Activated CD4-positive, alpha-beta T cell treated with anti-CD3 and anti-CD28 coated beads, Interleukin-2, amount 10 ng/mL, durations not matched to agents 7 days and 5 days (primary cell): ENCODE measurements around the gene SFXN3. TPM values are rescaled to one million over a fixed set of nuclear protein-coding genes. Genes with fewer than 3 reads are reported as not detected.
A peak's percentile ranks its signal among the peaks of the same experiment; 100 is the strongest.

ENCODE experiments used
- CTCF ChIA-PET: fragments of 350-600 bp; sonication (Branson Sonifier 250); formaldehyde crosslinking; loops from one replicate; lab custom pipeline; 2021; ENCODE audit warnings: antibody characterized with exemption; lab: Charles Lee
- POLR2A ChIA-PET: fragments of 350-600 bp; sonication (Branson Sonifier 250); formaldehyde crosslinking; loops from one replicate; lab custom pipeline; 2021; ENCODE audit warnings: antibody characterized with exemption; lab: Charles Lee
- DNase-seq: peaks from one replicate; pipeline ENCODE4 v3.0.0-alpha.2; 2020
- H3K27ac Mint-ChIP-seq: one replicate; pipeline ENCODE4 v1.8.0; 2021; ENCODE audit warnings: mild to moderate bottlenecking, moderate library complexity, mixed read lengths
- H3K27me3 Mint-ChIP-seq: one replicate; pipeline ENCODE4 v1.8.0; 2021; ENCODE audit warnings: mixed read lengths
- H3K36me3 Mint-ChIP-seq: one replicate; pipeline ENCODE4 v1.8.0; 2021; ENCODE audit warnings: low read depth, mixed read lengths
- H3K4me1 Mint-ChIP-seq: one replicate; pipeline ENCODE4 v1.8.0; 2021; ENCODE audit warnings: mixed read lengths
- H3K4me3 Mint-ChIP-seq: one replicate; pipeline ENCODE4 v1.8.0; 2021; ENCODE audit warnings: mild to moderate bottlenecking, moderate library complexity, mixed read lengths
- H3K9me3 Mint-ChIP-seq: one replicate; pipeline ENCODE4 v1.8.0; 2021; ENCODE audit warnings: mixed read lengths
- total RNA-seq, 2 experiments: library from RNA; stranded (reverse); gene quantifications; one replicate each; pipeline ENCODE4 v1.2.3, GENCODE V29; 2021

SFXN3 gene
- total RNA-seq, 2 experiments from 2014 or later: 39.5 to 43.5 TPM

- CTCF ChIA-PET: interaction anchor here (1.0 to 5.7 kb wide), 6 partner anchors 10 to 107 kb away, joined by 3 to 24 read pairs (median 10); no protein-coding TSS in a partner anchor
Observed at GRCh38 chr10:101035314-101035713, 4.3 kb downstream of the SFXN3 start.

GRCh38 chr10:101035916-101036702 lies 5.1 kb downstream of the SFXN3 start:
- H3K4me3 Mint-ChIP-seq: no peak overlapping the region
- no peak overlapping the region for H3K27ac Mint-ChIP-seq
- H3K36me3 Mint-ChIP-seq: peaks cover 27% of the 10 kb centered on the region
- DNase-seq: no peak
- ChIA-PET CTCF (interaction anchor here (1.5 to 3.7 kb wide), 4 partner anchors 11 to 25 kb away, joined by 3 to 15 read pairs (median 10); no protein-coding TSS in a partner anchor), POLR2A (no interaction called here)
- no peaks in the 10 kb centered on the region for H3K9me3 Mint-ChIP-seq
- peaks cover 22% of the 10 kb centered on the region for H3K4me1 Mint-ChIP-seq
- H3K27me3 Mint-ChIP-seq: no peaks in the 10 kb centered on the region

More at GRCh38 chr10:101035314-101035713, 4.3 kb downstream of the SFXN3 start:
- Mint-ChIP-seq H3K27me3 (no peaks in the 10 kb centered on the region), H3K36me3 (peaks cover 27% of the 10 kb centered on the region), H3K27ac (no peak overlapping the region), H3K9me3 (no peaks in the 10 kb centered on the region), H3K4me1 (peaks cover 19% of the 10 kb centered on the region), H3K4me3 (no peak overlapping the region)
- POLR2A ChIA-PET: no interaction called here
- DNase-seq: no peak

- ChIA-PET POLR2A (no interaction called here), CTCF (interaction anchor here (1.5 to 3.7 kb wide), 3 partner anchors 15 to 24 kb away, joined by 3 to 14 read pairs (median 5); no protein-coding TSS in a partner anchor)
- H3K36me3 Mint-ChIP-seq: peaks cover 27% of the 10 kb centered on the region
- DNase-seq: no peak
- H3K27me3 Mint-ChIP-seq: no peaks in the 10 kb centered on the region
- H3K27ac Mint-ChIP-seq: no peak overlapping the region
- H3K4me3 Mint-ChIP-seq: no peak overlapping the region
- H3K9me3 Mint-ChIP-seq: no peaks in the 10 kb centered on the region
- H3K4me1 Mint-ChIP-seq: peaks cover 28% of the 10 kb centered on the region
Observed at GRCh38 chr10:101036726-101037125, 5.7 kb downstream of the SFXN3 start.

DNA sequence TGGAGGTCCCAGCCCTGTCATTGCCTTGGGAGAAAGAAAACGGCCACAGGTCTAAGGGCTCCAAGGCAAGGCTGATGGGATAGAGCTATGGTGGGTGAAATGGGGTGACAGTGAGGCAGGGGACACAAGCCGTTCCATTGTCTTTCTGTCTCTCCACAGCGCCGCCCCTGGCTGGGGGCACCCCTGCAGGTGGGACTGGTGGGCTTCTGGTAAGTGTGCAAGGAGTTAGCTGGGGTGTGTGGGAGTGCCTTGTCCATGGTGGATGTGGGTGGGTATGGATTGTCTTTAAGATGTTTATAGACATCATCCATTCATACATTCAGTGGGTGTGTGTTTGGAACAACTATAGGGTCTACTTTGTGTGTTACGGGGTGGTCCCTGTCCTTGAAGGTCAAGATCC lies 7.5 kb downstream of the SFXN3 start:
- H3K4me1 Mint-ChIP-seq: peaks cover 34% of the 10 kb centered on the region
- no peak for DNase-seq
- H3K4me3 Mint-ChIP-seq: no peak overlapping the region
- H3K27ac Mint-ChIP-seq: no peak overlapping the region
- POLR2A ChIA-PET: no interaction called here
- H3K27me3 Mint-ChIP-seq: peaks cover 2% of the 10 kb centered on the region
- CTCF ChIA-PET: interaction anchor here (1.6 to 1.8 kb wide), 3 partner anchors 12 to 27 kb away, joined by 4 to 13 read pairs (median 4); no protein-coding TSS in a partner anchor
- H3K9me3 Mint-ChIP-seq: no peaks in the 10 kb centered on the region
- H3K36me3 Mint-ChIP-seq: peaks cover 27% of the 10 kb centered on the region

- Mint-ChIP-seq H3K9me3 (no peaks in the 10 kb centered on the region), H3K27ac (no peak overlapping the region), H3K4me1 (peaks cover 33% of the 10 kb centered on the region), H3K4me3 (no peak overlapping the region), H3K27me3 (peaks cover 13% of the 10 kb centered on the region), H3K36me3 (peaks cover 24% of the 10 kb centered on the region)
- POLR2A ChIA-PET: no interaction called here
- CTCF ChIA-PET: interaction anchor here (0.7 to 1.8 kb wide), 6 partner anchors 9 to 55 kb away, joined by 3 to 13 read pairs (median 3); partner anchors contain the start of genes PDZD7 and SFXN3
- no peak for DNase-seq
Observed at GRCh38 chr10:101040061-101040460, 9.0 kb downstream of the SFXN3 start.

- Mint-ChIP-seq H3K4me1 (peaks cover 33% of the 10 kb centered on the region), H3K4me3 (no peak overlapping the region), H3K27me3 (peaks cover 19% of the 10 kb centered on the region), H3K36me3 (peaks cover 20% of the 10 kb centered on the region), H3K9me3 (no peaks in the 10 kb centered on the region), H3K27ac (no peak overlapping the region)
- ChIA-PET CTCF (interaction anchor here (0.5 to 3.4 kb wide), 23 partner anchors 11 to 851 kb away, joined by 3 to 39 read pairs (median 4); partner anchors contain the start of genes KAZALD1, PDZD7 and SFXN3), POLR2A (no interaction called here)
- DNase-seq: no peak
Observed at GRCh38 chr10:101040851-101041250, 9.8 kb downstream of the SFXN3 start.

DNA sequence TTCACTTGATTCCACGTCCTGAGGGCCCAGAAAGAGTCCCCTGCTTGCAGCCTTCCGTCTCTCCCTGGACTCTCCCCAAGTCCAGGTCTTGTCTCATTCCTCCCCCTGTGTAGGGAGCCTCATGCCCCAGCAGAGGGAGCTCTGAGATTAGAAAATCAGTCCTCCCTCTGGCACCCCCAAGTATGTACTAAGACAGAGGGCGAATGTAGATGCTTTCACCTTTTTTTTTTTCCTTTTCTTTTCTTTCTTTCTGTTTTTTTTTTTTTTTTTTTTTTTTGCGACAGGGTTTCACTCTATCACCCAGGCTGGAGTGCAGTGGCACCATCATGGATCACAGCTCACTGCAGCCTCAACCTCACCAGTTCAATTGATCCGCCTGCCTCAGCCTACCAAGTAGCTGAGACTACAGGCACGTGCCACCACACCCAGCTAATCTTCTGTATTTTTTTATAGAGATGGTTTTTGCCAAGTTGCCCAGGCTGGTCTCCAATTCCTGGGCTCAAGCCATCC lies 10.3 kb downstream of the SFXN3 start:
- no peak overlapping the region for H3K4me3 Mint-ChIP-seq
- H3K4me1 Mint-ChIP-seq: peaks cover 33% of the 10 kb centered on the region
- H3K36me3 Mint-ChIP-seq: peaks cover 17% of the 10 kb centered on the region
- POLR2A ChIA-PET: no interaction called here
- H3K27me3 Mint-ChIP-seq: peaks cover 23% of the 10 kb centered on the region
- CTCF ChIA-PET: interaction anchor here (0.5 to 3.4 kb wide), 24 partner anchors 10 to 852 kb away, joined by 3 to 39 read pairs (median 4); partner anchors contain the start of genes KAZALD1, PDZD7 and SFXN3
- no peaks in the 10 kb centered on the region for H3K9me3 Mint-ChIP-seq
- peak; percentile 85 for DNase-seq
- no peak overlapping the region for H3K27ac Mint-ChIP-seq

DNA sequence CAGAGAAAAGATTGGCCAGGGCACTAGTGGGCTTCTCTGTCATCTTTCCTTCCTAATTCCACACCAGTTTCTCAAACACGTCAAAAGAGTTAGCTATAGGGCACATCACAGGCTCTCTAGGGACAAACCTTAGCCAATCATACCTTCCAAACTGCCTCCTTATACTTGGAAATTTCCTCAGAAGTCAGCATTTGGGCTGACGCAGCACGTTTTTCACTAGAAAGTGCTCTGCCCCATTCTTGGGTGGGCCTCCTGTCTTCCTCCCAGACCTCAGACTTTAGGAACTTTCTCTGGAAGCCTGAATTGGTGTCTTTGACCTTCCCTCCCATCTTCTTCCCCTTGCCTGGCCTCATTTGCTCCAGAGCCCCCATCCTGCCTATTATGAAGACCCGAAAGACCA lies 11.1 kb downstream of the SFXN3 start:
- CTCF ChIA-PET: interaction anchor here (1.1 to 3.4 kb wide), 17 partner anchors 9 to 99 kb away, joined by 3 to 39 read pairs (median 10); partner anchors contain the start of genes KAZALD1, PDZD7 and SFXN3
- Mint-ChIP-seq H3K4me3 (peak overlapping the region; percentile 89), H3K27me3 (peaks cover 31% of the 10 kb centered on the region), H3K9me3 (no peaks in the 10 kb centered on the region), H3K4me1 (peaks cover 33% of the 10 kb centered on the region), H3K27ac (peak overlapping the region; percentile 85), H3K36me3 (peaks cover 10% of the 10 kb centered on the region)
- DNase-seq: no peak
- POLR2A ChIA-PET: no interaction called here

DNA sequence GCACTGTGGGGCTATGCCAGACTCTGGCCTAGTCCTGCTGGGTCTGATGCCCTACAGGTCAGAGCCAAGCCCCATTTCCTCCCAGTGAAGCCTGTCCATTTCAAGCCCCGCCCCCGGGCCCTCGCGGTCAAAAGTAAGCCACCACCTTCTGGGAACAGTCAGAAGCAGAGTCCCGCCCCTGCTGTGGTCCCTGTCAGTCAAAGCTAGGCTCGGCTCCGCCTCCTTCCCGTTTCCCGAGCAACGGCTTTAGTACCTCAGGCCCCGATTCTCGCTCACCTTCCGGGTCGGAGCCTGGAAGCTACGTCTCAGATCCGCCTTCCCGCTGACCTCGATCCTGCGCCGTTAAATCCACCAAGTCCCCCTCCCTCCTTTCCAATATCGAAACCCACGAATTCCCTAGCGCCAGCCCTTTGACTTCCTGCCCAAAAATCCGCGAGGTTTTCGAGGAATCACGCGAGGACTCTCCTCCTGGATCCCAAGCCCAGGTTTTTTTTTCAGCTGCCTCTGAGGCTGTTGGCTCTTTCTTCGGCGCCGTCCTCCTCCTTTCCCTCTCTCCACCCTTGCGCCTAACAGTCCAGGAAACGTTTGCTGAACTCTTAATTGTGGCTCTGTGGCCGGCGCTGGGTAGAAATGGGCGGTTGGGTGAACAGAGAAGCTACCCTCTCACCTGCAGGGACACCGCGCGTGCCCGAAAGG lies 11.8 kb downstream of the SFXN3 start:
- ChIA-PET POLR2A (no interaction called here), CTCF (interaction anchor here (0.6 to 3.4 kb wide), 13 partner anchors 9 to 98 kb away, joined by 3 to 39 read pairs (median 14); partner anchors contain the start of genes KAZALD1, PDZD7 and SFXN3)
- Mint-ChIP-seq H3K36me3 (peaks cover 7% of the 10 kb centered on the region), H3K4me1 (peaks cover 33% of the 10 kb centered on the region), H3K4me3 (peak overlapping the region; percentile 89), H3K9me3 (no peaks in the 10 kb centered on the region), H3K27ac (peak overlapping the region; percentile 85), H3K27me3 (peaks cover 38% of the 10 kb centered on the region)
- peak; percentile 89 for DNase-seq

- Mint-ChIP-seq H3K27me3 (peaks cover 43% of the 10 kb centered on the region), H3K4me1 (peaks cover 34% of the 10 kb centered on the region), H3K36me3 (peaks cover 4% of the 10 kb centered on the region), H3K4me3 (peak overlapping the region; percentile 89), H3K27ac (no peak overlapping the region), H3K9me3 (no peaks in the 10 kb centered on the region)
- POLR2A ChIA-PET: no interaction called here
- no peak for DNase-seq
- CTCF ChIA-PET: interaction anchor here (0.6 to 3.4 kb wide), 12 partner anchors 8 to 98 kb away, joined by 3 to 39 read pairs (median 16); partner anchors contain the start of genes KAZALD1, PDZD7 and SFXN3
Observed at GRCh38 chr10:101043363-101043707, 12.3 kb downstream of the SFXN3 start.

- POLR2A ChIA-PET: no interaction called here
- Mint-ChIP-seq H3K4me1 (peaks cover 37% of the 10 kb centered on the region), H3K27ac (no peak overlapping the region), H3K36me3 (peaks cover 1% of the 10 kb centered on the region), H3K4me3 (no peak overlapping the region), H3K27me3 (peaks cover 51% of the 10 kb centered on the region), H3K9me3 (no peaks in the 10 kb centered on the region)
- DNase-seq: no peak
- CTCF ChIA-PET: interaction anchor here (1.8 to 3.4 kb wide), 9 partner anchors 7 to 97 kb away, joined by 10 to 39 read pairs (median 22); partner anchors contain the start of genes KAZALD1, PDZD7 and SFXN3
Observed at GRCh38 chr10:101044117-101044516, 13.1 kb downstream of the SFXN3 start.
